ENCODE results near the gene SUSD2.

SUSD2 gene

DNA sequence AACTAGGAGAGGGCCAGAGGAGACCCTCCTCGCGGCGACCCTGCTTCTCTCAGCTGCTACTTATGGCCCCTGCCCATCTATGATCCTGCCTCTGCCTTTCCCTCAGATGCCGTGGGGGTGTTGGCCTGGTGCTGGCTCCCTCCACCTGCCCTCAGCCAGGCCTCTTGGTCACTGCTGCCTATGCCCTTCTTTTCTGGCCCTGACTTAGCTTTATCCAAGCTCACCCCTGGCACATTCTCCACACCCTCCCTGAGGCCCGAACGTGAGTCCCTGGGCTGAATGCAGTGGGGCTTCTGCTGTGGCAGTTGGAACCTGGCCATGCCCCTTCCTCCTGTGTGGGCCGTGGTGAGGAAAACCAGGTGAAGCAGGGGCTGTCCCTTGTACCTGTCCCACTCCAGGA, 19.8 kb upstream of the SUSD2 start:
- TF ChIP-seq ZFX (IDR thresholded peaks at IDR 0.05) = no peak
- TF ChIP-seq, protein P1, sequence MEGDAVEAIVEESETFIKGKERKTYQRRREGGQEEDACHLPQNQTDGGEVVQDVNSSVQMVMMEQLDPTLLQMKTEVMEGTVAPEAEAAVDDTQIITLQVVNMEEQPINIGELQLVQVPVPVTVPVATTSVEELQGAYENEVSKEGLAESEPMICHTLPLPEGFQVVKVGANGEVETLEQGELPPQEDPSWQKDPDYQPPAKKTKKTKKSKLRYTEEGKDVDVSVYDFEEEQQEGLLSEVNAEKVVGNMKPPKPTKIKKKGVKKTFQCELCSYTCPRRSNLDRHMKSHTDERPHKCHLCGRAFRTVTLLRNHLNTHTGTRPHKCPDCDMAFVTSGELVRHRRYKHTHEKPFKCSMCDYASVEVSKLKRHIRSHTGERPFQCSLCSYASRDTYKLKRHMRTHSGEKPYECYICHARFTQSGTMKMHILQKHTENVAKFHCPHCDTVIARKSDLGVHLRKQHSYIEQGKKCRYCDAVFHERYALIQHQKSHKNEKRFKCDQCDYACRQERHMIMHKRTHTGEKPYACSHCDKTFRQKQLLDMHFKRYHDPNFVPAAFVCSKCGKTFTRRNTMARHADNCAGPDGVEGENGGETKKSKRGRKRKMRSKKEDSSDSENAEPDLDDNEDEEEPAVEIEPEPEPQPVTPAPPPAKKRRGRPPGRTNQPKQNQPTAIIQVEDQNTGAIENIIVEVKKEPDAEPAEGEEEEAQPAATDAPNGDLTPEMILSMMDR (conservative IDR thresholded peaks at IDR 0.05) = no peak

DNA sequence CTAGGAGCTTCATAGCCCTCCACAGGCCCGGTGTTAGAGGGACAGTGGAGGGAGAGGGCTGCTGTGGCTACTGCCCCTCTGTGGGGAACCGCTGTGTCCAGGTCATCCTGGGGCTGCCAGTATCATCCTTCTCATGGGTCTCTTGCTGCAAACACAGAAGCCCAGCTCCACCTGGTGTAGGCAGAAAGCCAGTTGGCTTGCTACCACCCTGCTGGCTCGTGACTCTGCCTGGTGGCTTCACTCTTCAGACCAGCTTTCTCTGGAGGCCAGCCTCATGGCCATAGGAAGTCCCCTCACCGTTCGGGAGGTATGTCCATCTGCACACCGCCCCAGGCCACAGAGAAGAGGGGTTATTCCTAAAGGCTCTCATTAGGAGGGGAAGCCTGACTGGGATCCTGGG, 19.4 kb upstream of the SUSD2 start:
- H3K27ac ChIP-seq = peak overlapping the region; percentile 18
- TF ChIP-seq, protein P1 (conservative IDR thresholded peaks at IDR 0.05) = no peak
- no peak for TF ChIP-seq ZFX (IDR thresholded peaks at IDR 0.05)

More for the DNA sequence above, 19.8 kb upstream of the SUSD2 start:
- peak overlapping the region; percentile 18; the same call in 1 of the 2 replicates for H3K27ac ChIP-seq

DNA sequence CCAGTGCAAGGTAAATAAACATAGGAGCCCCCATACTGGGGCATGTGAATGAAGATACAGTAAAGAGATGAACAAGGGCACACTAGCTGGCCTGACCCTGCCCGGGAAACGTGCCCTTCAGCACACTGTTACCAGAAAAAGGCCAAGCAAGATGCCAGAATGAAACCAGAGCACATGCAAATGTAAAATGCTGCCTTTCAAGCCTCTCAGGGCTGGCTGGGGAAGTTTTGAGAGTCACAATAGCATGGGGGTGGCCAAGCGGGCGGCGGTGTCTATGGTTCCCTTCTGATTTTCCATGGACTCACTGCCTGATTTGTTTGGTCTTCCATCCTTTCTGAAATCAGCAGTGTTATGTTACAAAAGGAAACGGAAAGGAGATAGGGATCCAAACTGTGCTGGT, 18.9 kb upstream of the SUSD2 start:
- peak overlapping the region; percentile 18 for H3K27ac ChIP-seq
- TF ChIP-seq, protein P1 (conservative IDR thresholded peaks at IDR 0.05) = no peak
- no peak for TF ChIP-seq ZFX (IDR thresholded peaks at IDR 0.05)

DNA sequence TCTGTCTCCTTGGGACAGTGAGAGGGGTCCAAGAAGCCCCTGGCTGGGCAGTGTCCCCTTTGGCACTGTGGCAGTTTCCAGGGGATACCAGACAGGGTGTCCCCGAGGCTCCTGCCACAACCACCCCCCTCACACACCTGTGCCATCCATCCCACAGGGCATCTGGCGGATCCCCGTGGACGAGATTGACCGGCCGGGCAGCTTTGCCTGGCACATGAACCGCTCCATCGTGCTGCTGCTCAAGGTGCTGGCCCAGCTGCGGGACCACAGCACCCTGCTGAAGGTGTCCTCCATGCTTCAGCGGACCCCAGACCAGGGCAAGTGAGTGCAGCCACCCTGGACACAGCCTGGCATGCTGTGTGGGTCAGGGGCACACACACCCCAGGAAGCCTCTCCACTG, 17.0 kb upstream of the SUSD2 start:
- no peak for TF ChIP-seq ZFX (IDR thresholded peaks at IDR 0.05)
- TF ChIP-seq, protein P1 (conservative IDR thresholded peaks at IDR 0.05) = no peak
- H3K27ac ChIP-seq = no peak overlapping the region; the same call in 1 of the 2 replicates

DNA sequence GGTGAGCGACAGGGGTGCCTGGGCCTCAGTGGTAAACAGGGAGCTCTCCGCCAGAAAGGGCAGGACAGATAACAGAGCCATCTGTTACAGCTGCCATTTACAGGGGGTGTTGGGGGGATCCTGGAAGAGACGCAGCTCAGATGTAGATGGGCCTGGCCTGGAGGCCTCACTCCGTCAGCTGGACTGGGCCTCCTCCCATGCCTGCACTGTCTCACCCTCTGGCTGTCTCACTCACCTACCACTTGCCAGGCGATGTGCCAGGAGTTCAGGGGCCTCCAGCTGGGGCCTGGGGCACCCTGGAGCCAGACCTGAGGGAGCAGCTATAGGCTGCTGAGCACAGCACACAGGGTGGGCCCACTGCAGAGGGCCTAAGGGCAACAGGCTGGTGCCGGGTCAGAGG, 16.3 kb upstream of the SUSD2 start:
- no peak for TF ChIP-seq ZFX (IDR thresholded peaks at IDR 0.05)
- TF ChIP-seq, protein P1 (conservative IDR thresholded peaks at IDR 0.05) = no peak
- H3K27ac ChIP-seq = no peak overlapping the region

DNA sequence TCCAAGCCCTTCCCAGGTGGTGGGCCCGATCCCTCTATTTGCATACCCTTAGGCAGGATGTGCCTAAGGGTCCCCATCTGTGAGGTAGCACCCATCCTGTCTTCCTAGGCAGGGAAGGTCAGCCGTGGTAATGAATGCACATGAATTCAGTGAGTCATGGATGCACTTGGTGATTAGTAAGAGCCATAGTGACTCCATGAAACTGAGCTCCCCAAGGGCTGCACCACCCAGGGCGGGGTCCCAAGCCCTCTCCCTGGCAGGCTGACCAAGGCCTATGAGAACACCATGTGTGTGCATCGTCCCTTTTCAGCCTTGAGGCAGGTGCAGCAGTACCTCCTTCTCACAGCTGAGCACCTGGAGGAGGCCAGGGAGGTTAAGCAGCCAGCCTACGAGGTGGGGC, 15.6 kb upstream of the SUSD2 start:
- H3K27ac ChIP-seq = no peak overlapping the region
- TF ChIP-seq, protein P1 (conservative IDR thresholded peaks at IDR 0.05) = no peak
- no peak for TF ChIP-seq ZFX (IDR thresholded peaks at IDR 0.05)

DNA sequence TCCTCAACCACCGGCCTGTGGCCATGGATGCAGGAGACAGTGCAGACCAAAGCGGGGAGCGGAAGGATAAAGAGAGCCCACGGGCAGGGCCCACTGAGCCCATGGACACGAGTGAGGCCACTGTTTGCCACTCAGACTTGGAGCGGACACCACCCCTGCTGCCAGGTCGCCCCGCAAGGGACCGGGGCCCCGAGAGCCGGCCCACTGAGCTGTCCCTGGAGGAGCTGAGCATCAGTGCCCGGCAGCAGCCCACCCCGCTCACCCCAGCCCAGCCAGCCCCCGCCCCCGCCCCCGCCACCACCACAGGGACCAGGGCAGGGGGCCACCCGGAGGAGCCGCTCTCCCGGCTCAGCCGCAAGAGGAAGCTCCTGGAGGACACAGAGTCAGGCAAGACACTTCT, 14.5 kb upstream of the SUSD2 start:
- TF ChIP-seq, protein P1 (conservative IDR thresholded peaks at IDR 0.05) = no peak
- no peak for TF ChIP-seq ZFX (IDR thresholded peaks at IDR 0.05)
- H3K27ac ChIP-seq = no peak overlapping the region
